Measurements from ENCODE around the gene SLC6A17. TPM values are rescaled to one million over a fixed set of nuclear protein-coding genes. Genes with fewer than 3 reads are reported as not detected.

The SLC6A17 gene
- total and polyA plus RNA-seq, 9 of the 15 experiments (the other 6 are each of a cell fraction or from before 2014, with no cell fraction given), result not detected

GRCh38 chr1:110207831-110208230, 57.5 kb downstream of the SLC6A17 start (continued):
- peak; percentile 87 for TF ChIP-seq ARID2 (IDR thresholded peaks at IDR 0.05)
- TF ChIP-seq THAP12 (CRISPR knock-in tag; IDR thresholded peaks at IDR 0.05), result no peak
- peak; percentile 93; the same call in 1 of the 2 replicates for TF ChIP-seq STAG1 (CRISPR knock-in tag; IDR thresholded peaks at IDR 0.05; ENCODE audit: borderline replicate concordance)
- TF ChIP-seq CTCF (IDR thresholded peaks at IDR 0.05 in 2 of 3, conservative IDR thresholded peaks at IDR 0.05 in 1 of 3; ENCODE audit: insufficient read depth in 2 of 3, low read depth in 1 of 3, low read length in 3 of 3), result peak; percentile 92 to 96 (median 93)
- no peak for TF ChIP-seq RBBP5 (IDR thresholded peaks at IDR 0.05; ENCODE audit: borderline replicate concordance, insufficient read depth, low read length, poor library complexity, severe bottlenecking)
- no peak for TF ChIP-seq ZNF408 (CRISPR knock-in tag; IDR thresholded peaks at IDR 0.05; ENCODE audit: low read depth)
- no peak for TF ChIP-seq ZNF431 (CRISPR knock-in tag; IDR thresholded peaks at IDR 0.05)
- no peak for TF ChIP-seq TCF3 (CRISPR knock-in tag; IDR thresholded peaks at IDR 0.05)
- no peak for TF ChIP-seq MCM3 (IDR thresholded peaks at IDR 0.05)
- no peak for TF ChIP-seq ZNF143 (CRISPR knock-in tag; IDR thresholded peaks at IDR 0.05)
- TF ChIP-seq SETDB1 (IDR thresholded peaks at IDR 0.05; ENCODE audit: low read length), result no peak
- no peak for TF ChIP-seq EHMT2 (IDR thresholded peaks at IDR 0.05)
- no peak for TF ChIP-seq ZFPM2 (CRISPR knock-in tag; IDR thresholded peaks at IDR 0.05)
- 0 out of 2 replicates have a peak, but pooled peaks have one; percentile 39 for TF ChIP-seq CBFB (CRISPR knock-in tag; IDR thresholded peaks at IDR 0.05)
- peak in 1 of 2 experiments; percentile 80; a peak in 3 of 4 replicates for TF ChIP-seq MAZ (CRISPR knock-in tag; conservative IDR thresholded peaks at IDR 0.05 in 1 of 2, IDR thresholded peaks at IDR 0.05 in 1 of 2)
- TF ChIP-seq RUNX1 (IDR thresholded peaks at IDR 0.05; ENCODE audit: low read depth), result peak; percentile 9; the same call in 1 of the 2 replicates
- peak; percentile 41; the same call in 1 of the 2 replicates for TF ChIP-seq TFAP4 (CRISPR knock-in tag; IDR thresholded peaks at IDR 0.05; ENCODE audit: borderline replicate concordance)
- peak; percentile 42 for TF ChIP-seq BHLHE40 (IDR thresholded peaks at IDR 0.05; ENCODE audit: low read length)
- peak; percentile 97 for TF ChIP-seq SMC3 (conservative IDR thresholded peaks at IDR 0.05; ENCODE audit: insufficient read depth, low read depth, low read length)
- no peak for TF ChIP-seq COPS2 (conservative IDR thresholded peaks at IDR 0.05)
- peak; percentile 37; the same call in 1 of the 2 replicates for TF ChIP-seq JUN (IDR thresholded peaks at IDR 0.05; ENCODE audit: borderline replicate concordance, low read depth, low read length)
- no peak for TF ChIP-seq JUN (CRISPR knock-in tag; IDR thresholded peaks at IDR 0.05; ENCODE audit: borderline replicate concordance)
- TF ChIP-seq ZBTB9 (CRISPR knock-in tag; IDR thresholded peaks at IDR 0.05), result no peak
- peak; percentile 96 to 98 for TF ChIP-seq RAD21 (CRISPR knock-in tag; conservative IDR thresholded peaks at IDR 0.05 in 1 of 2, IDR thresholded peaks at IDR 0.05 in 1 of 2)

Data from K562 (cell line).